Astrocyte (in vitro differentiated cells and primary cell): Measurements from ENCODE around the gene EAF2. TPM values are rescaled to one million over a fixed set of nuclear protein-coding genes. Genes with fewer than 3 reads are reported as not detected.

Source experiments
- DNase-seq: peaks from one replicate; pipeline ENCODE4 v3.0.0-alpha.2; 2010; ENCODE audit warnings: low read depth
- FAIRE-seq: peaks from 2 replicates; lab custom pipeline; 2011; peaks lifted over from hg19 to GRCh38; lab: Jason Lieb, UNC
- H2AFZ ChIP-seq: 2 replicates; pipeline ENCODE4 v1.6.0; 2012; ENCODE audit warnings: low read depth, low read length, inconsistent platforms
- H3K27ac ChIP-seq: 2 replicates; pipeline ENCODE4 v1.5.1; 2011; ENCODE audit warnings: low read depth, low read length, inconsistent platforms
- H3K27me3 ChIP-seq: 2 replicates; pipeline ENCODE4 v1.6.0; 2011; ENCODE audit warnings: low read length, inconsistent platforms; ENCODE audit not compliant: insufficient read depth
- H3K36me3 ChIP-seq: 2 replicates; pipeline ENCODE4 v1.5.1; 2011; ENCODE audit warnings: low read length, inconsistent platforms; ENCODE audit not compliant: insufficient read depth
- H3K4me1 ChIP-seq: 2 replicates; pipeline ENCODE4 v1.5.1; 2011; ENCODE audit warnings: low read length, inconsistent platforms; ENCODE audit not compliant: insufficient read depth
- H3K4me2 ChIP-seq: 2 replicates; pipeline ENCODE4 v1.6.0; 2012; ENCODE audit warnings: low read length, inconsistent platforms
- H3K4me3 ChIP-seq: 2 replicates; pipeline ENCODE4 v1.5.1; 2011; ENCODE audit warnings: low read depth, mild to moderate bottlenecking, low read length, inconsistent platforms; ENCODE audit not compliant: insufficient read depth
- H3K79me2 ChIP-seq: 2 replicates; pipeline ENCODE4 v1.6.0; 2012; ENCODE audit warnings: mild to moderate bottlenecking, low read length, inconsistent platforms; ENCODE audit not compliant: insufficient read depth
- H3K9ac ChIP-seq: 2 replicates; pipeline ENCODE4 v1.6.0; 2012; ENCODE audit warnings: mild to moderate bottlenecking, low read length, inconsistent platforms
- H3K9me3 ChIP-seq: 2 replicates; pipeline ENCODE4 v1.5.1; 2012; ENCODE audit warnings: low read depth, mild to moderate bottlenecking, low read length, inconsistent platforms; ENCODE audit not compliant: insufficient read depth
- H4K20me1 ChIP-seq: 2 replicates; pipeline ENCODE4 v1.6.0; 2012; ENCODE audit warnings: low read length, inconsistent platforms; ENCODE audit not compliant: insufficient read depth
- H3K27ac Mint-ChIP-seq: one replicate; pipeline ENCODE4 v1.8.0; 2021; ENCODE audit warnings: mild to moderate bottlenecking, mixed read lengths; ENCODE audit not compliant: unreplicated experiment
- H3K27me3 Mint-ChIP-seq: one replicate; pipeline ENCODE4 v1.8.0; 2021; ENCODE audit warnings: low read depth, mixed read lengths; ENCODE audit not compliant: unreplicated experiment
- H3K36me3 Mint-ChIP-seq: one replicate; pipeline ENCODE4 v1.8.0; 2021; ENCODE audit warnings: low read depth, mixed read lengths; ENCODE audit not compliant: unreplicated experiment
- H3K4me1 Mint-ChIP-seq: one replicate; pipeline ENCODE4 v1.8.0; 2021; ENCODE audit warnings: low read depth, mixed read lengths; ENCODE audit not compliant: unreplicated experiment
- H3K4me3 Mint-ChIP-seq: one replicate; pipeline ENCODE4 v1.8.0; 2021; ENCODE audit warnings: mild to moderate bottlenecking, moderate library complexity, mixed read lengths; ENCODE audit not compliant: unreplicated experiment
- H3K9me3 Mint-ChIP-seq: one replicate; pipeline ENCODE4 v1.8.0; 2021; ENCODE audit warnings: mild to moderate bottlenecking, mixed read lengths; ENCODE audit not compliant: unreplicated experiment
- EZH2 ChIP-seq: IDR thresholded peaks from 2 replicates; pipeline ENCODE4 v1.6.1; 2012; ENCODE audit warnings: mild to moderate bottlenecking, low read length, inconsistent platforms; ENCODE audit not compliant: insufficient read depth
- total RNA-seq: library from RNA; stranded (reverse); gene quantifications from 2 replicates; pipeline ENCODE4 v1.2.1, GENCODE V29; 2021
- TF ChIP-seq, protein P1 (sequence below): IDR thresholded peaks from 2 replicates; pipeline ENCODE4 v1.5.1; 2011; ENCODE audit warnings: low read depth, mild to moderate bottlenecking, inconsistent platforms, low read length, moderate library complexity; ENCODE audit not compliant: insufficient read depth

Gene EAF2
- total RNA-seq, 1 donor from 2014 or later = 1.8 TPM

DNA sequence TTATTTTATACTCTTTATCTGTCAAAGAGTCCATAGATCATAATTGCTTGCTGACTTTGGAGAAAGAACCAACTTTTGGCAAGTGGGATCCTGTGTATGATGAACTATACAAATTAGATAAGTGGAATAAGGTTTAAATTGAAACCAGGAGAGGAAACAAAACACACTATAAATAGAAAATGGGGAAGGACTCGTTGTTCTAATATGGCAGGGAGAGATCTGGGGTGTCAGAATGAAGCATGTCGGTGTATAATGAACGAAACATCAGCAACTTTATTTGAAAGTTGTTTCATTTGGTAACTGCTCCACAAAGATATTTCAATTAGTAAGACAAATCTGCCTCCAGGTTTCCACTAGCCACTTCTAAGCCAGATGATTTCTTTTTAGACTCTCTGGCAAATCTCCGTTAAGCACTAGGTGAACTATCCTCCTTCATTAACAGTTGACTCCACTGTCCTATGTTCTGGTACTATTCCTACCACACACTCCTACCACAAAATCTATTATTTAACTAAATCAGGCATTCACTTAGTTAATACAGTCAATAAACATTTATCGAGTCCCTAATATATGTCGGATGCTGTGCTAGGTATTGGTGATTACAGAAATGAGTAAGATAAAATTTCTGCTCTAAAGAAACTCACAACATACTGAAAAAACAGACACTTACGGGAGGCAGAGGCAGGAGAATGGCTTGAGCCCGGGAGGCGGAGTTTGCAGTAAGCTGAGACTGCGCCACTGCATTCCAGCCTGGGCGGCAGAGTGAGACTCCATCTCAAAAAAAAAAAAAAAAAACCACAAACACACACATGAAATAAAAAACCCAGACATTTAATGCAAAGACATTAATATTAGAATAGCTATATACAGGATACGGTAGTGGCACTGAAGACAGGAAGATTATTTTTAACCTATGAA is 79.3 kb downstream of the EAF2 start:
- no peaks in the 10 kb centered on the region for H3K4me1 Mint-ChIP-seq
- TF ChIP-seq, protein P1, sequence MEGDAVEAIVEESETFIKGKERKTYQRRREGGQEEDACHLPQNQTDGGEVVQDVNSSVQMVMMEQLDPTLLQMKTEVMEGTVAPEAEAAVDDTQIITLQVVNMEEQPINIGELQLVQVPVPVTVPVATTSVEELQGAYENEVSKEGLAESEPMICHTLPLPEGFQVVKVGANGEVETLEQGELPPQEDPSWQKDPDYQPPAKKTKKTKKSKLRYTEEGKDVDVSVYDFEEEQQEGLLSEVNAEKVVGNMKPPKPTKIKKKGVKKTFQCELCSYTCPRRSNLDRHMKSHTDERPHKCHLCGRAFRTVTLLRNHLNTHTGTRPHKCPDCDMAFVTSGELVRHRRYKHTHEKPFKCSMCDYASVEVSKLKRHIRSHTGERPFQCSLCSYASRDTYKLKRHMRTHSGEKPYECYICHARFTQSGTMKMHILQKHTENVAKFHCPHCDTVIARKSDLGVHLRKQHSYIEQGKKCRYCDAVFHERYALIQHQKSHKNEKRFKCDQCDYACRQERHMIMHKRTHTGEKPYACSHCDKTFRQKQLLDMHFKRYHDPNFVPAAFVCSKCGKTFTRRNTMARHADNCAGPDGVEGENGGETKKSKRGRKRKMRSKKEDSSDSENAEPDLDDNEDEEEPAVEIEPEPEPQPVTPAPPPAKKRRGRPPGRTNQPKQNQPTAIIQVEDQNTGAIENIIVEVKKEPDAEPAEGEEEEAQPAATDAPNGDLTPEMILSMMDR = no peak
- TF ChIP-seq EZH2 = no peak
- H2AFZ ChIP-seq = no peak overlapping the region
- H3K4me3 ChIP-seq = no peak overlapping the region
- no peaks in the 10 kb centered on the region for H3K27me3 ChIP-seq
- FAIRE-seq (no peak), DNase-seq (no peak)
- no peak overlapping the region for H3K4me2 ChIP-seq
- no peaks in the 10 kb centered on the region for H3K79me2 ChIP-seq
- no peaks in the 10 kb centered on the region for H4K20me1 ChIP-seq
- H3K4me1 ChIP-seq = no peaks in the 10 kb centered on the region
- H3K27ac Mint-ChIP-seq = no peak overlapping the region
- H3K9me3 Mint-ChIP-seq = no peaks in the 10 kb centered on the region
- H3K9me3 ChIP-seq = no peaks in the 10 kb centered on the region
- no peaks in the 10 kb centered on the region for H3K36me3 ChIP-seq
- no peaks in the 10 kb centered on the region for H3K36me3 Mint-ChIP-seq
- no peak overlapping the region for H3K27ac ChIP-seq
- no peaks in the 10 kb centered on the region for H3K27me3 Mint-ChIP-seq
- H3K9ac ChIP-seq = no peak overlapping the region
- H3K4me3 Mint-ChIP-seq = no peak overlapping the region

DNA sequence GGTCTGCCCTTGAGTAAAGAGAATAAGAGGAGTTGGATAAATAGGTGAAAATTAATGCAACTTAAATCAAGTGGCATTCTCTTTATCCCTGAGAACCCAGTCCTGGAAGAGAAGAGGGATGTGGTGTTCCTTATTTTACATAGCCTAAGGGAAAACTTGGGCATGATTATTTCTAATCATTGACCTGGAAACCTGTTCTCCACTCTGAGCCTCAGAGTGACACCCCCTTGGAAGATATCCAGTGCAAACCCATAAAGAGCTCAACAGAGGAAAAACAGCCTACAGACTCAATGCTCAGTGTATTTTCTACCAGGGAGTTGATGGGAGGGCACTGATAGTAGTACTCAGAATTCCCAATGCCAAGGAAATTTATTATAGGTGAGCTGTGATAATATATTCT is 81.2 kb downstream of the EAF2 start:
- DNase-seq = no peak
- Histone ChIP-seq H3K4me3 (no peak overlapping the region), H3K4me1 (no peaks in the 10 kb centered on the region), H3K79me2 (no peaks in the 10 kb centered on the region), H3K27me3 (no peaks in the 10 kb centered on the region), H3K27ac (no peak overlapping the region), H3K36me3 (no peaks in the 10 kb centered on the region), H4K20me1 (no peaks in the 10 kb centered on the region), H3K4me2 (no peak overlapping the region), H3K9me3 (no peaks in the 10 kb centered on the region), H2AFZ (no peak overlapping the region), H3K9ac (no peak overlapping the region)
- H3K36me3 Mint-ChIP-seq = no peaks in the 10 kb centered on the region
- H3K4me3 Mint-ChIP-seq = no peak overlapping the region
- H3K4me1 Mint-ChIP-seq = no peaks in the 10 kb centered on the region
- no peaks in the 10 kb centered on the region for H3K27me3 Mint-ChIP-seq
- TF ChIP-seq, protein P1 = no peak
- TF ChIP-seq EZH2 = no peak
- no peak overlapping the region for H3K27ac Mint-ChIP-seq
- no peaks in the 10 kb centered on the region for H3K9me3 Mint-ChIP-seq
- FAIRE-seq = no peak
